ENCODE measurements around the gene PTPRA.

The PTPRA gene

GRCh38 chr20:2937902-2938301, 64.6 kb downstream of the PTPRA start:
- in situ Hi-C loops (cut with MboI; ENCODE audit: low sequenced_read_pairs): no loop called here
- H3K9me3 ChIP-seq: no peaks in the 10 kb centered on the region
- H3K27me3 ChIP-seq (ENCODE audit: low read depth): no peaks in the 10 kb centered on the region
- DNase-seq (ENCODE audit: low spot score in 2 of 2): no peak
- peaks cover 10% of the 10 kb centered on the region; the same call in 1 of the 2 replicates for H3K4me1 ChIP-seq
- H3K36me3 ChIP-seq (replicated peaks): no peaks in the 10 kb centered on the region
- H3K4me3 ChIP-seq: no peak overlapping the region

- Histone ChIP-seq H3K36me3 (replicated peaks) (no peaks in the 10 kb centered on the region), H3K9me3 (no peaks in the 10 kb centered on the region), H3K4me3 (no peak overlapping the region), H3K4me1 (peaks cover 21% of the 10 kb centered on the region), H3K27me3 (ENCODE audit: low read depth) (no peaks in the 10 kb centered on the region)
- in situ Hi-C loops (cut with MboI; ENCODE audit: low sequenced_read_pairs): no loop called here
- DNase-seq (ENCODE audit: low spot score in 2 of 2): peak in 1 of 2 experiments; percentile 20
These were observed 69.2 kb downstream of the PTPRA start for GRCh38 chr20:2942439-2942838.

- no peak overlapping the region for H3K4me3 ChIP-seq
- H3K9me3 ChIP-seq: no peaks in the 10 kb centered on the region
- in situ Hi-C loops (cut with MboI; ENCODE audit: low sequenced_read_pairs): no loop called here
- DNase-seq (ENCODE audit: low spot score in 2 of 2): peak; percentile 82 to 99
- peaks cover 30% of the 10 kb centered on the region for H3K4me1 ChIP-seq
- peaks cover 4% of the 10 kb centered on the region for H3K36me3 ChIP-seq (replicated peaks)
- H3K27me3 ChIP-seq (ENCODE audit: low read depth): no peaks in the 10 kb centered on the region
These were observed 74.0 kb downstream of the PTPRA start for GRCh38 chr20:2946988-2947961.

- no peak overlapping the region for H3K4me3 ChIP-seq
These were observed 75.7 kb downstream of the PTPRA start for GRCh38 chr20:2948968-2949367.

GRCh38 chr20:2952766-2953165, 79.5 kb downstream of the PTPRA start:
- in situ Hi-C loops (cut with MboI; ENCODE audit: low sequenced_read_pairs): no loop called here
- no peaks in the 10 kb centered on the region for H3K9me3 ChIP-seq

More at GRCh38 chr20:2948968-2949367, 75.7 kb downstream of the PTPRA start:
- no peaks in the 10 kb centered on the region for H3K27me3 ChIP-seq (ENCODE audit: low read depth)
- in situ Hi-C loops (cut with MboI; ENCODE audit: low sequenced_read_pairs): no loop called here
- no peaks in the 10 kb centered on the region for H3K9me3 ChIP-seq
- peaks cover 4% of the 10 kb centered on the region for H3K36me3 ChIP-seq (replicated peaks)
- no peak for DNase-seq (ENCODE audit: low spot score in 2 of 2)
- H3K4me1 ChIP-seq: peaks cover 24% of the 10 kb centered on the region

GRCh38 chr20:2955257-2955970, 82.1 kb downstream of the PTPRA start:
- no peak overlapping the region for H3K4me3 ChIP-seq
- in situ Hi-C loops (cut with MboI; ENCODE audit: low sequenced_read_pairs): no loop called here

More at GRCh38 chr20:2952766-2953165, 79.5 kb downstream of the PTPRA start:
- peaks cover 4% of the 10 kb centered on the region for H3K36me3 ChIP-seq (replicated peaks)
- peaks cover 11% of the 10 kb centered on the region for H3K4me1 ChIP-seq
- H3K4me3 ChIP-seq: no peak overlapping the region
- no peak for DNase-seq (ENCODE audit: low spot score in 2 of 2)
- H3K27me3 ChIP-seq (ENCODE audit: low read depth): no peaks in the 10 kb centered on the region

GRCh38 chr20:2956480-2956879, 83.2 kb downstream of the PTPRA start:
- Histone ChIP-seq H3K9me3 (peaks cover 7% of the 10 kb centered on the region; the same call in 1 of the 2 replicates), H3K4me3 (no peak overlapping the region), H3K27me3 (ENCODE audit: low read depth) (no peaks in the 10 kb centered on the region), H3K36me3 (replicated peaks) (peaks cover 8% of the 10 kb centered on the region), H3K4me1 (peaks cover 9% of the 10 kb centered on the region)
- in situ Hi-C loops (cut with MboI; ENCODE audit: low sequenced_read_pairs): no loop called here
- no peak for DNase-seq (ENCODE audit: low spot score in 2 of 2)

More at GRCh38 chr20:2955257-2955970, 82.1 kb downstream of the PTPRA start:
- no peak for DNase-seq (ENCODE audit: low spot score in 2 of 2)
- Histone ChIP-seq H3K36me3 (replicated peaks) (peaks cover 10% of the 10 kb centered on the region), H3K4me1 (peaks cover 4% of the 10 kb centered on the region; the same call in 1 of the 2 replicates), H3K9me3 (no peaks in the 10 kb centered on the region), H3K27me3 (ENCODE audit: low read depth) (no peaks in the 10 kb centered on the region)

- DNase-seq (ENCODE audit: low spot score in 2 of 2): no peak
- in situ Hi-C loops (cut with MboI; ENCODE audit: low sequenced_read_pairs): no loop called here
- no peak overlapping the region for H3K4me3 ChIP-seq
- H3K4me1 ChIP-seq: no peaks in the 10 kb centered on the region; the same call in 1 of the 2 replicates
- no peaks in the 10 kb centered on the region for H3K9me3 ChIP-seq
- H3K36me3 ChIP-seq (replicated peaks): peaks cover 9% of the 10 kb centered on the region; the same call in 1 of the 2 replicates
- H3K27me3 ChIP-seq (ENCODE audit: low read depth): no peaks in the 10 kb centered on the region
These were observed 94.6 kb downstream of the PTPRA start for GRCh38 chr20:2967841-2968240.

- H3K27me3 ChIP-seq (ENCODE audit: low read depth): no peaks in the 10 kb centered on the region
- H3K36me3 ChIP-seq (replicated peaks): no peaks in the 10 kb centered on the region
- no peaks in the 10 kb centered on the region for H3K4me1 ChIP-seq
- in situ Hi-C loops (cut with MboI; ENCODE audit: low sequenced_read_pairs): no loop called here
- DNase-seq (ENCODE audit: low spot score in 2 of 2): no peak
- H3K9me3 ChIP-seq: no peaks in the 10 kb centered on the region
- H3K4me3 ChIP-seq: no peak overlapping the region
These were observed 98.8 kb downstream of the PTPRA start for GRCh38 chr20:2972126-2972525.

GRCh38 chr20:2973574-2973973, 100.3 kb downstream of the PTPRA start:
- Histone ChIP-seq H3K9me3 (no peaks in the 10 kb centered on the region), H3K27me3 (ENCODE audit: low read depth) (no peaks in the 10 kb centered on the region), H3K36me3 (replicated peaks) (no peaks in the 10 kb centered on the region), H3K4me3 (no peak overlapping the region), H3K4me1 (peaks cover 7% of the 10 kb centered on the region)
- no peak for DNase-seq (ENCODE audit: low spot score in 2 of 2)
- in situ Hi-C loops (cut with MboI; ENCODE audit: low sequenced_read_pairs): no loop called here

- Histone ChIP-seq H3K27me3 (ENCODE audit: low read depth) (no peaks in the 10 kb centered on the region), H3K4me3 (no peak overlapping the region), H3K4me1 (peaks cover 9% of the 10 kb centered on the region), H3K36me3 (replicated peaks) (no peaks in the 10 kb centered on the region), H3K9me3 (no peaks in the 10 kb centered on the region)
- peak in 1 of 2 experiments; percentile 25 for DNase-seq (ENCODE audit: low spot score in 2 of 2)
- in situ Hi-C loops (cut with MboI; ENCODE audit: low sequenced_read_pairs): no loop called here
These were observed 105.2 kb downstream of the PTPRA start for GRCh38 chr20:2978519-2978918.

- Histone ChIP-seq H3K27me3 (ENCODE audit: low read depth) (no peaks in the 10 kb centered on the region), H3K4me3 (no peak overlapping the region), H3K9me3 (no peaks in the 10 kb centered on the region), H3K4me1 (peaks cover 9% of the 10 kb centered on the region), H3K36me3 (replicated peaks) (peaks cover 8% of the 10 kb centered on the region)
- no peak for DNase-seq (ENCODE audit: low spot score in 2 of 2)
- in situ Hi-C loops (cut with MboI; ENCODE audit: low sequenced_read_pairs): no loop called here
These were observed 108.4 kb downstream of the PTPRA start for GRCh38 chr20:2981646-2982045.

- H3K27me3 ChIP-seq (ENCODE audit: low read depth): no peaks in the 10 kb centered on the region
- H3K9me3 ChIP-seq: no peaks in the 10 kb centered on the region
- peaks cover 23% of the 10 kb centered on the region for H3K36me3 ChIP-seq (replicated peaks)
- in situ Hi-C loops (cut with MboI; ENCODE audit: low sequenced_read_pairs): no loop called here
- H3K4me1 ChIP-seq: peaks cover 3% of the 10 kb centered on the region
- DNase-seq (ENCODE audit: low spot score in 2 of 2): no peak
- no peak overlapping the region for H3K4me3 ChIP-seq
These were observed 110.2 kb downstream of the PTPRA start for GRCh38 chr20:2983508-2983907.
